ENCODE measurements around the gene GLUL. TPM values are rescaled to one million over a fixed set of nuclear protein-coding genes. Genes with fewer than 3 reads are reported as not detected.

The GLUL gene
- total and polyA plus RNA-seq, 4 donors, result 306 to 1,177 (median 723) TPM

GRCh38 chr1:182384387-182384960 is 7.1 kb downstream of the GLUL start:
- Histone ChIP-seq H3K4me3 (ENCODE audit: low read depth in 1 of 3, low read length in 3 of 3) (no peak overlapping the region), H3K27me3 (ENCODE audit: control insufficient read depth in 4 of 4, insufficient read depth in 4 of 4, low read length in 3 of 4) (no peaks in the 10 kb centered on the region), H3K9ac (ENCODE audit: low read depth in 1 of 2, low read length in 2 of 2) (no peak overlapping the region), H3K27ac (ENCODE audit: low read depth in 1 of 2, low read length in 2 of 2) (no peak overlapping the region), H3K9me3 (ENCODE audit: control insufficient read depth in 4 of 4, low read length in 3 of 4) (no peaks in the 10 kb centered on the region), H3K4me1 (ENCODE audit: control insufficient read depth in 4 of 4, insufficient read depth in 4 of 4, low read length in 3 of 4) (peaks cover 2 to 34% (median 9%) of the 10 kb centered on the region in 4 donors), H3K36me3 (ENCODE audit: control insufficient read depth in 4 of 4, insufficient read depth in 3 of 4, low read depth in 1 of 4, low read length in 3 of 4) (peaks cover 5 to 68% (median 57%) of the 10 kb centered on the region in 4 donors)
- DNase-seq (ENCODE audit: low spot score), result no peak
- WGBS, result 92% methylated on average over 19 of the region's 19 CpGs
- no peak for TF ChIP-seq NR2F2 (IDR thresholded peaks at IDR 0.05)
- TF ChIP-seq RXRA (IDR thresholded peaks at IDR 0.05), result no peak
- TF ChIP-seq, protein P1, sequence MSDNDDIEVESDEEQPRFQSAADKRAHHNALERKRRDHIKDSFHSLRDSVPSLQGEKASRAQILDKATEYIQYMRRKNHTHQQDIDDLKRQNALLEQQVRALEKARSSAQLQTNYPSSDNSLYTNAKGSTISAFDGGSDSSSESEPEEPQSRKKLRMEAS (IDR thresholded peaks at IDR 0.05), result no peak
- no peak for TF ChIP-seq TAF1 (conservative IDR thresholded peaks at IDR 0.05)
- no peak for TF ChIP-seq FOXA2 (IDR thresholded peaks at IDR 0.05)
- TF ChIP-seq FOXA1 (IDR thresholded peaks at IDR 0.05), result no peak
- no peak for TF ChIP-seq EGR1 (IDR thresholded peaks at IDR 0.05; ENCODE audit: low read depth in 2 of 2)
- no peak for TF ChIP-seq JUND (IDR thresholded peaks at IDR 0.05)
- no peak for TF ChIP-seq RAD21 (IDR thresholded peaks at IDR 0.05)
- TF ChIP-seq HNF4G (IDR thresholded peaks at IDR 0.05), result no peak
- no peak for TF ChIP-seq HNF4A (conservative IDR thresholded peaks at IDR 0.05)
- no peak for TF ChIP-seq SP1 (IDR thresholded peaks at IDR 0.05)
- no peak for TF ChIP-seq YY1 (IDR thresholded peaks at IDR 0.05)
- TF ChIP-seq, protein P2, sequence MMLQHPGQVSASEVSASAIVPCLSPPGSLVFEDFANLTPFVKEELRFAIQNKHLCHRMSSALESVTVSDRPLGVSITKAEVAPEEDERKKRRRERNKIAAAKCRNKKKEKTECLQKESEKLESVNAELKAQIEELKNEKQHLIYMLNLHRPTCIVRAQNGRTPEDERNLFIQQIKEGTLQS (IDR thresholded peaks at IDR 0.05), result no peak
- TF ChIP-seq, protein P3, sequence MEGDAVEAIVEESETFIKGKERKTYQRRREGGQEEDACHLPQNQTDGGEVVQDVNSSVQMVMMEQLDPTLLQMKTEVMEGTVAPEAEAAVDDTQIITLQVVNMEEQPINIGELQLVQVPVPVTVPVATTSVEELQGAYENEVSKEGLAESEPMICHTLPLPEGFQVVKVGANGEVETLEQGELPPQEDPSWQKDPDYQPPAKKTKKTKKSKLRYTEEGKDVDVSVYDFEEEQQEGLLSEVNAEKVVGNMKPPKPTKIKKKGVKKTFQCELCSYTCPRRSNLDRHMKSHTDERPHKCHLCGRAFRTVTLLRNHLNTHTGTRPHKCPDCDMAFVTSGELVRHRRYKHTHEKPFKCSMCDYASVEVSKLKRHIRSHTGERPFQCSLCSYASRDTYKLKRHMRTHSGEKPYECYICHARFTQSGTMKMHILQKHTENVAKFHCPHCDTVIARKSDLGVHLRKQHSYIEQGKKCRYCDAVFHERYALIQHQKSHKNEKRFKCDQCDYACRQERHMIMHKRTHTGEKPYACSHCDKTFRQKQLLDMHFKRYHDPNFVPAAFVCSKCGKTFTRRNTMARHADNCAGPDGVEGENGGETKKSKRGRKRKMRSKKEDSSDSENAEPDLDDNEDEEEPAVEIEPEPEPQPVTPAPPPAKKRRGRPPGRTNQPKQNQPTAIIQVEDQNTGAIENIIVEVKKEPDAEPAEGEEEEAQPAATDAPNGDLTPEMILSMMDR (IDR thresholded peaks at IDR 0.05; ENCODE audit: low read depth, low read length, missing input control), result no peak
- no peak for TF ChIP-seq GABPA (IDR thresholded peaks at IDR 0.05 in 1 of 2, conservative IDR thresholded peaks at IDR 0.05 in 1 of 2)
- no peak for TF ChIP-seq REST (IDR thresholded peaks at IDR 0.05)
- TF ChIP-seq, protein P4, sequence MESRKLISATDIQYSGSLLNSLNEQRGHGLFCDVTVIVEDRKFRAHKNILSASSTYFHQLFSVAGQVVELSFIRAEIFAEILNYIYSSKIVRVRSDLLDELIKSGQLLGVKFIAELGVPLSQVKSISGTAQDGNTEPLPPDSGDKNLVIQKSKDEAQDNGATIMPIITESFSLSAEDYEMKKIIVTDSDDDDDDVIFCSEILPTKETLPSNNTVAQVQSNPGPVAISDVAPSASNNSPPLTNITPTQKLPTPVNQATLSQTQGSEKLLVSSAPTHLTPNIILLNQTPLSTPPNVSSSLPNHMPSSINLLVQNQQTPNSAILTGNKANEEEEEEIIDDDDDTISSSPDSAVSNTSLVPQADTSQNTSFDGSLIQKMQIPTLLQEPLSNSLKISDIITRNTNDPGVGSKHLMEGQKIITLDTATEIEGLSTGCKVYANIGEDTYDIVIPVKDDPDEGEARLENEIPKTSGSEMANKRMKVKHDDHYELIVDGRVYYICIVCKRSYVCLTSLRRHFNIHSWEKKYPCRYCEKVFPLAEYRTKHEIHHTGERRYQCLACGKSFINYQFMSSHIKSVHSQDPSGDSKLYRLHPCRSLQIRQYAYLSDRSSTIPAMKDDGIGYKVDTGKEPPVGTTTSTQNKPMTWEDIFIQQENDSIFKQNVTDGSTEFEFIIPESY (IDR thresholded peaks at IDR 0.05), result no peak

Data from liver (tissue), 9 donors.